Vagina (tissue), 2 donors: ENCODE measurements around the gene GLCE. TPM values are rescaled to one million over a fixed set of nuclear protein-coding genes. Genes with fewer than 3 reads are reported as not detected.

Source experiments
- DNase-seq, 2 donors: peaks; one replicate each; pipeline ENCODE4 v3.0.0-alpha.2; 2017; ENCODE audit errors: extremely low spot score in 2 of 2
- H3K27ac ChIP-seq: fragments of 200-600 bp; sonication (generic); one replicate; pipeline ENCODE4 v1.5.1; 2019
- H3K27me3 ChIP-seq: fragments of 200-600 bp; sonication (generic); one replicate; pipeline ENCODE4 v1.5.1; 2019
- H3K36me3 ChIP-seq, 2 donors: fragments of 200-600 bp; sonication (generic); one replicate each; pipeline ENCODE4 v1.5.1; 2017 to 2019
- H3K4me1 ChIP-seq: fragments of 200-600 bp; sonication (generic); one replicate; pipeline ENCODE4 v1.5.1; 2019
- H3K4me3 ChIP-seq, 2 donors: fragments of 200-600 bp; sonication (generic); 1 replicate in 1 of 2; 2 replicates in 1 of 2; pipeline ENCODE4 v1.5.1; 2016 to 2019
- H3K9me3 ChIP-seq: fragments of 200-600 bp; sonication (generic); one replicate; pipeline ENCODE4 v1.5.1; 2019
- CTCF ChIP-seq, 3 experiments: fragments of 450-650 bp in 2 of 3; fragments of 200-600 bp in 1 of 3; sonication (generic) in 1 of 3; IDR thresholded peaks; one replicate each; pipeline ENCODE4 v1.5.1; 2017 to 2019; ENCODE audit warnings: antibody characterized with exemption in 3 of 3, mild to moderate bottlenecking in 2 of 3, moderate library complexity in 2 of 3
- POLR2A ChIP-seq, 2 donors: fragments of 450-650 bp; IDR thresholded peaks; one replicate each; pipeline ENCODE4 v1.6.1; 2017; ENCODE audit warnings: antibody characterized with exemption in 2 of 2, mild to moderate bottlenecking in 2 of 2, moderate library complexity in 2 of 2
- POLR2AphosphoS5 ChIP-seq, 2 donors: sonication (generic); formaldehyde crosslinking; IDR thresholded peaks; one replicate each; pipeline ENCODE4 v1.9.0; 2017; ENCODE audit warnings: antibody characterized with exemption in 2 of 2, mild to moderate bottlenecking in 2 of 2, low read depth in 1 of 2; ENCODE audit not compliant: insufficient read depth in 1 of 2
- intact Hi-C: fragments of 100-400 bp; cut with DNase I; formaldehyde crosslinking; loops from one replicate; pipeline ENCODE4 v1.15.1; 2023
- total RNA-seq: library from RNA; depleted of rRNA; stranded (reverse); fragments of >200 nt; gene quantifications from one replicate; pipeline ENCODE4 v1.2.3, GENCODE V29; 2016

GLCE gene
- total RNA-seq, 1 donor from 2014 or later: 16.5 TPM

GRCh38 chr15:69170597-69170996 lies 10.2 kb downstream of the GLCE start:
- Histone ChIP-seq H3K4me1 (no peaks in the 10 kb centered on the region), H3K9me3 (no peaks in the 10 kb centered on the region), H3K36me3 (no peaks in the 10 kb centered on the region), H3K4me3 (no peak overlapping the region), H3K27ac (no peak overlapping the region), H3K27me3 (no peaks in the 10 kb centered on the region)
- TF ChIP-seq POLR2A (IDR thresholded peaks at IDR 0.05) (no peak), CTCF (IDR thresholded peaks at IDR 0.05) (no peak), POLR2AphosphoS5 (IDR thresholded peaks at IDR 0.05; ENCODE audit: insufficient read depth in 1 of 2, low read depth in 1 of 2) (no peak)
- no peak for DNase-seq
- intact Hi-C loops: no loop called here

DNA sequence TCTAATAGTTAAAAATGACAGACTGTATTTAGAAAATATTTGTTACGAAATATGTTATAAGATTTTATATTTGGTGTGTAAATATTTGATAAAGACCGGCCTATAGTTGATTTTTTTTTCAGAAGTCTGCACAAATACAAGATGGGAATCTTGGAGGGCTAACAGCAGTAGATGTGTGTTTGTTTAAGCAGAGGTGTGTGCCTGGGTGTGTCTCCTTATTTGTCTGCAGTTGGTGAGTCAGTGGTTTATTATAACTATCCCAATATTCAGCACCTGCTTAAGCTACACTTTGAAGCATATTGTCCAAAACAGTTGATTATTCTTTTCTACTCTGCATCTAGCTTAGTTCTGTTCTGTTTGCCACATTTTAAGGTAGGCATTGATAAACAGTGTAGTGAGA lies 12.4 kb downstream of the GLCE start:
- Histone ChIP-seq H3K9me3 (no peaks in the 10 kb centered on the region), H3K36me3 (no peaks in the 10 kb centered on the region), H3K4me1 (no peaks in the 10 kb centered on the region), H3K27ac (no peak overlapping the region), H3K4me3 (no peak overlapping the region), H3K27me3 (no peaks in the 10 kb centered on the region)
- DNase-seq: no peak
- no peak for TF ChIP-seq POLR2A (IDR thresholded peaks at IDR 0.05)
- TF ChIP-seq POLR2AphosphoS5 (IDR thresholded peaks at IDR 0.05; ENCODE audit: insufficient read depth in 1 of 2, low read depth in 1 of 2): no peak
- no peak for TF ChIP-seq CTCF (IDR thresholded peaks at IDR 0.05)
- intact Hi-C loops: no loop called here

- Histone ChIP-seq H3K4me1 (no peaks in the 10 kb centered on the region), H3K9me3 (no peaks in the 10 kb centered on the region), H3K36me3 (no peaks in the 10 kb centered on the region), H3K27me3 (no peaks in the 10 kb centered on the region), H3K4me3 (no peak overlapping the region), H3K27ac (no peak overlapping the region)
- intact Hi-C loops: no loop called here
- no peak for DNase-seq
- TF ChIP-seq POLR2AphosphoS5 (IDR thresholded peaks at IDR 0.05; ENCODE audit: insufficient read depth in 1 of 2, low read depth in 1 of 2): no peak
- TF ChIP-seq CTCF (IDR thresholded peaks at IDR 0.05): no peak
- TF ChIP-seq POLR2A (IDR thresholded peaks at IDR 0.05): no peak
These were observed 15.1 kb downstream of the GLCE start for GRCh38 chr15:69175536-69175935.

DNA sequence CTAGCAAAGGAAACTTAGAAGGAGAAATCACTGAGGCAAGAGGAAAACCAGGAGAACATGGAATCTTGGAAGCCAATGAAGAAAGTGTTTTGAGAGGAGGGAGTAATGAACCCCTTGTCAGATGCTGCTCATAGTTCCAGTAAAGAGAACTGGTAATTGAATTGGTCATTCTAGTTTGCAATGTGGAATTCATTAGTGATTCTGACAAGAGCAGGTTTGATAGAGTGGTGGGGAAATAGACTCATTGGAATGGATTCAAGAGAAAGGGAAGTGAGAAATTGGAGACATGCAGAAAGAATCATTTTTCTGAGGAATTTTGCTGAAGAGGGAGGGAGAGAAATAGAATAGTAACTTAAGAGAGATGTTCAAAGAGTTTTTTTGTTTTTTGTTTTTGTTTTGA lies 21.0 kb downstream of the GLCE start:
- H3K27ac ChIP-seq: no peak overlapping the region
- no peak for DNase-seq
- H3K27me3 ChIP-seq: no peaks in the 10 kb centered on the region
- intact Hi-C loops: no loop called here
- no peak overlapping the region for H3K4me3 ChIP-seq
- no peaks in the 10 kb centered on the region for H3K4me1 ChIP-seq
- no peaks in the 10 kb centered on the region for H3K36me3 ChIP-seq
- H3K9me3 ChIP-seq: no peaks in the 10 kb centered on the region
- TF ChIP-seq POLR2A (IDR thresholded peaks at IDR 0.05): no peak
- no peak for TF ChIP-seq CTCF (IDR thresholded peaks at IDR 0.05)
- TF ChIP-seq POLR2AphosphoS5 (IDR thresholded peaks at IDR 0.05; ENCODE audit: insufficient read depth in 1 of 2, low read depth in 1 of 2): no peak

DNA sequence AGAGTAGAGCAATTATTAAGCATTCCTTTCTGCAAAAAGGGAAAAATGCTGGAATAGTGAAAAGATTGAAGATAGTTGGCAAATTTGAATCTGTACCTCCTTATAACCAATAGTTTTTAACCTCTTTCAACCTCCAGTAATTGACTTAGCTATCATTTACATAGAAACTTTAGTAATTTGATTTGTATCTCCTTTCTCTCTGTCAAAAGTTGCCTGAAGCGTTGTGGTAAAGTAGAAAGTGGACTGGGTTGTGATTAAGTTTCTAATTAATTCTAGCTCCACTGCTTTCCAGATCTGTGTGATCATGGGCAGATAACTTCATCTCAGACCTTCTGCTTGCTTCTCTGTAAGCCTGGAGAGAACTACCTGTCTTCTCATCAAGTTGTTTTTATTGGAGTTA lies 24.8 kb downstream of the GLCE start:
- Histone ChIP-seq H3K27ac (no peak overlapping the region), H3K4me3 (no peak overlapping the region), H3K4me1 (no peaks in the 10 kb centered on the region), H3K9me3 (no peaks in the 10 kb centered on the region), H3K36me3 (no peaks in the 10 kb centered on the region), H3K27me3 (no peaks in the 10 kb centered on the region)
- no peak for DNase-seq
- TF ChIP-seq POLR2A (IDR thresholded peaks at IDR 0.05) (no peak), POLR2AphosphoS5 (IDR thresholded peaks at IDR 0.05; ENCODE audit: insufficient read depth in 1 of 2, low read depth in 1 of 2) (no peak), CTCF (IDR thresholded peaks at IDR 0.05) (no peak)
- intact Hi-C loops: no loop called here
